Kidney (tissue), 14 donors: Measurements from ENCODE around the gene SH2D6. TPM values are rescaled to one million over a fixed set of nuclear protein-coding genes. Genes with fewer than 3 reads are reported as not detected.

Source experiments
- DNase-seq, 5 donors: peaks; one replicate each; pipeline ENCODE4 v3.0.0-alpha.2; 2013 to 2020
- FAIRE-seq: peaks from 2 replicates; lab custom pipeline; 2012; peaks lifted over from hg19 to GRCh38; lab: Jason Lieb, UNC
- H3K27ac ChIP-seq, 2 donors: one replicate each; pipeline ENCODE4 v1.7.0; 2013; ENCODE audit warnings: low read depth in 2 of 2, low read length in 2 of 2, inconsistent platforms in 1 of 2
- H3K27me3 ChIP-seq: one replicate; pipeline ENCODE4 v1.7.1; 2013; ENCODE audit warnings: low read length, inconsistent platforms; ENCODE audit not compliant: control insufficient read depth, insufficient read depth
- H3K36me3 ChIP-seq, 3 donors: one replicate each; pipeline versions ENCODE4 v1.7.0 to v1.7.1; 2013; ENCODE audit warnings: low read length in 3 of 3, control low read depth in 1 of 3, inconsistent platforms in 1 of 3; ENCODE audit not compliant: insufficient read depth in 3 of 3, control insufficient read depth in 2 of 3
- H3K4me1 ChIP-seq, 3 donors: one replicate each; pipeline versions ENCODE4 v1.7.0 to v1.7.1; 2013; ENCODE audit warnings: low read length in 3 of 3, inconsistent platforms in 1 of 3, low read depth in 1 of 3; ENCODE audit not compliant: control insufficient read depth in 2 of 3, insufficient read depth in 2 of 3
- H3K4me3 ChIP-seq, 3 donors: one replicate each; pipeline versions ENCODE4 v1.7.0 to v1.8.1; 2013; ENCODE audit warnings: low read length in 3 of 3, control low read depth in 1 of 3, inconsistent platforms in 1 of 3
- H3K9ac ChIP-seq, 3 donors: one replicate each; pipeline versions ENCODE4 v1.7.0 to v1.7.1; 2013; ENCODE audit warnings: low read length in 3 of 3, control low read depth in 1 of 3, inconsistent platforms in 1 of 3
- H3K9me3 ChIP-seq, 3 donors: one replicate each; pipeline versions ENCODE4 v1.7.0 to v1.7.1; 2013; ENCODE audit warnings: low read length in 3 of 3, control low read depth in 1 of 3, inconsistent platforms in 1 of 3; ENCODE audit not compliant: control insufficient read depth in 2 of 3, insufficient read depth in 1 of 3
- CTCF ChIP-seq: IDR thresholded peaks from 3 replicates; pipeline ENCODE4 v1.5.1; 2012; ENCODE audit warnings: mild to moderate bottlenecking, moderate library complexity, borderline replicate concordance; ENCODE audit not compliant: insufficient read depth; ENCODE audit errors: extremely low read depth
- intact Hi-C: fragments of 100-400 bp; cut with DNase I; formaldehyde crosslinking; loops from one replicate; pipeline ENCODE4 v1.11.1; 2022
- polyA plus RNA-seq: library from polyadenylated mRNA; stranded (reverse); fragments of 350-450 nt; fragmentation: Illumina TruSeq; extraction: RNeasy Lipid Tissue Mini Kit (QIAGEN cat#74804); gene quantifications from one replicate; pipeline ENCODE4 v1.2.3, GENCODE V29; 2014; ENCODE audit warnings: low read depth, low replicate concordance; ENCODE audit not compliant: insufficient read depth
- total RNA-seq: library from RNA; stranded (reverse); fragmentation: NEBNext Ultra II Directional; extraction: Animal tissue kit (Norgen Biotek cat#: 25700); gene quantifications from one replicate; pipeline ENCODE4 v1.2.1, GENCODE V29; 2021
- donor health status: control.
- donor health status: control.
- donor health status: control.
- donor health status: control.
- donor health status: control.
- donor health status: DM: yes; HTN: yes; CAD: no.
- donor health status: Normal renal cell carcinoma (clear cell type).

SH2D6 gene
- total and polyA plus RNA-seq, 2 donors from 2014 or later: 0.98 to 3.2 TPM

GRCh38 chr2:85385746-85386145 lies 32.8 kb upstream of the SH2D6 start:
- Histone ChIP-seq H3K9ac (no peak overlapping the region), H3K27me3 (no peaks in the 10 kb centered on the region), H3K4me1 (no peaks in the 10 kb centered on the region), H3K27ac (no peak overlapping the region), H3K4me3 (no peak overlapping the region), H3K9me3 (no peaks in the 10 kb centered on the region), H3K36me3 (peaks cover 0 to 18% (median 16%) of the 10 kb centered on the region in 3 donors)
- intact Hi-C loops: no loop called here
- DNase-seq (peak in 1 of 5 donors; percentile 26), FAIRE-seq (no peak)
- TF ChIP-seq CTCF: no peak

DNA sequence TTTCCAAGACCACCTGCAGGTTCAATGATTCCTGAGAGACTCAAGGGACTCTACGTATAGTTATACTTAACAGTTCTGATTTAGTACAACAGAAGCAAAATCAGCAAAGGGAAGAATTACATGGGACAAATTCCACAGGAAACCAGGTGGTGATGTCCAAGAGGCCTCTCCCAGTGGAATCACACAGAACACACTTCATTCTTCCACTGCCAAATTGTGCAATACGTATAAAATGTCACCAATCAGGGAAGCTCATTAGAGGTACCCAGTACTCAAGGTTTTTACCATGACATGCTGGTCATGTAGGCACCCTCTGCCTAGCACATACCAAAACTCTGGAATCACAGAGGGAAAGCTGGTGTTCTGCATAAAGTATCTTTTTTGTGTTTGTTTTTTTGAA lies 30.8 kb upstream of the SH2D6 start:
- peaks cover 0 to 2% (median 0%) of the 10 kb centered on the region in 3 donors for H3K4me1 ChIP-seq
- DNase-seq (no peak), FAIRE-seq (no peak)
- H3K27me3 ChIP-seq: no peaks in the 10 kb centered on the region
- H3K4me3 ChIP-seq: no peak overlapping the region
- H3K9ac ChIP-seq: no peak overlapping the region
- no peak overlapping the region for H3K27ac ChIP-seq
- no peaks in the 10 kb centered on the region for H3K9me3 ChIP-seq
- peaks cover 0 to 21% (median 16%) of the 10 kb centered on the region in 3 donors for H3K36me3 ChIP-seq
- intact Hi-C loops: no loop called here
- TF ChIP-seq CTCF: no peak

GRCh38 chr2:85388878-85389538 lies 29.5 kb upstream of the SH2D6 start:
- H3K9ac ChIP-seq: no peak overlapping the region
- no peaks in the 10 kb centered on the region for H3K27me3 ChIP-seq
- no peak overlapping the region for H3K27ac ChIP-seq
- H3K4me3 ChIP-seq: no peak overlapping the region
- peaks cover 0 to 5% (median 0%) of the 10 kb centered on the region in 3 donors for H3K4me1 ChIP-seq
- intact Hi-C loops: no loop called here
- DNase-seq: peak in 1 of 5 donors; percentile 12
- FAIRE-seq: no peak
- no peaks in the 10 kb centered on the region for H3K9me3 ChIP-seq
- peaks cover 0 to 21% (median 16%) of the 10 kb centered on the region in 3 donors for H3K36me3 ChIP-seq
- no peak for TF ChIP-seq CTCF
